ENCODE data around the gene RERE. TPM values are rescaled to one million over a fixed set of nuclear protein-coding genes. Genes with fewer than 3 reads are reported as not detected.
A peak's percentile ranks its signal among the peaks of the same experiment; 100 is the strongest.

Gene RERE
- total RNA-seq, 1 donor from 2014 or later = 115 TPM

- ATAC-seq = no peak
Measured at GRCh38 chr1:8680664-8681650, 136.5 kb downstream of the RERE start.

GRCh38 chr1:8679929-8680663, 137.3 kb downstream of the RERE start:
- DNase-seq = no peak
- intact Hi-C loops (cut with micrococcal nuclease) = no loop called here

More at GRCh38 chr1:8680664-8681650, 136.5 kb downstream of the RERE start:
- no peak for DNase-seq
- intact Hi-C loops (cut with micrococcal nuclease) = no loop called here

GRCh38 chr1:8679395-8679800, 138.0 kb downstream of the RERE start:
- ATAC-seq = peak; percentile 26

More at GRCh38 chr1:8679929-8680663, 137.3 kb downstream of the RERE start:
- no peak for ATAC-seq

GRCh38 chr1:8678673-8679394, 138.6 kb downstream of the RERE start:
- intact Hi-C loops (cut with micrococcal nuclease) = no loop called here
- no peak for ATAC-seq
- DNase-seq = no peak

More at GRCh38 chr1:8679395-8679800, 138.0 kb downstream of the RERE start:
- intact Hi-C loops (cut with micrococcal nuclease) = no loop called here
- no peak for DNase-seq

- DNase-seq (no peak), ATAC-seq (no peak)
- intact Hi-C loops (cut with micrococcal nuclease) = no loop called here
Measured at GRCh38 chr1:8677782-8678181, 139.7 kb downstream of the RERE start.

- intact Hi-C loops (cut with micrococcal nuclease) = no loop called here
- ATAC-seq (no peak), DNase-seq (no peak)
Measured at GRCh38 chr1:8676813-8677212, 140.6 kb downstream of the RERE start.

- no peak for DNase-seq
- no peak for ATAC-seq
- intact Hi-C loops (cut with micrococcal nuclease) = no loop called here
Measured at GRCh38 chr1:8676072-8676471, 141.4 kb downstream of the RERE start.

GRCh38 chr1:8674912-8675311, 142.5 kb downstream of the RERE start:
- intact Hi-C loops (cut with micrococcal nuclease) = loop anchor here (5.0 kb wide), 1 partner anchor 113 kb away; no protein-coding TSS in a partner anchor
- ATAC-seq = no peak
- no peak for DNase-seq

GRCh38 chr1:8674481-8674880, 143.0 kb downstream of the RERE start:
- no peak for DNase-seq
- no peak for ATAC-seq
- intact Hi-C loops (cut with micrococcal nuclease) = loop anchor here (5.0 kb wide), 1 partner anchor 112 kb away; no protein-coding TSS in a partner anchor

GRCh38 chr1:8671306-8671917, 146.0 kb downstream of the RERE start:
- peak; percentile 73 for ATAC-seq
- intact Hi-C loops (cut with micrococcal nuclease) = loop anchor here (5.0 kb wide), 1 partner anchor 109 kb away; no protein-coding TSS in a partner anchor
- DNase-seq = no peak

GRCh38 chr1:8670371-8670818, 147.0 kb downstream of the RERE start:
- intact Hi-C loops (cut with micrococcal nuclease) = loop anchor here (5.0 kb wide), 1 partner anchor 108 kb away; no protein-coding TSS in a partner anchor
- peak; percentile 53 for ATAC-seq
- DNase-seq = no peak

- ATAC-seq (no peak), DNase-seq (no peak)
- intact Hi-C loops (cut with micrococcal nuclease) = loop anchor here (5.0 kb wide), 1 partner anchor 107 kb away; no protein-coding TSS in a partner anchor
Measured at GRCh38 chr1:8669606-8670335, 147.7 kb downstream of the RERE start.

- DNase-seq (no peak), ATAC-seq (no peak)
- intact Hi-C loops (cut with micrococcal nuclease) = no loop called here
Measured at GRCh38 chr1:8667869-8668594, 149.4 kb downstream of the RERE start.

GRCh38 chr1:8666389-8667167, 150.9 kb downstream of the RERE start:
- DNase-seq (no peak), ATAC-seq (peak; percentile 6)
- intact Hi-C loops (cut with micrococcal nuclease) = no loop called here

- intact Hi-C loops (cut with micrococcal nuclease) = no loop called here
- no peak for DNase-seq
- no peak for ATAC-seq
Measured at GRCh38 chr1:8665833-8666232, 151.6 kb downstream of the RERE start.

- DNase-seq = no peak
- ATAC-seq = no peak
- intact Hi-C loops (cut with micrococcal nuclease) = no loop called here
Measured at GRCh38 chr1:8664887-8665286, 152.6 kb downstream of the RERE start.

- no peak for DNase-seq
- peak; percentile 53 for ATAC-seq
- intact Hi-C loops (cut with micrococcal nuclease) = no loop called here
Measured at GRCh38 chr1:8663915-8664329, 153.5 kb downstream of the RERE start.

All from left ventricle myocardium superior (tissue), 1 donor.